Trophoblast cell (in vitro differentiated cells and primary cell): ENCODE data around the gene CACNA1G.

Source experiments
- DNase-seq, 2 donors: peaks; one replicate each; pipeline ENCODE4 v3.0.0-alpha.2; 2016
- H2AFZ ChIP-seq: 2 replicates; pipeline ENCODE4 v1.6.1; 2013; ENCODE audit warnings: low read length, moderate library complexity, mild to moderate bottlenecking; ENCODE audit not compliant: insufficient read depth, poor library complexity
- H2AK5ac ChIP-seq: 2 replicates; pipeline ENCODE4 v1.6.1; 2013; ENCODE audit warnings: mild to moderate bottlenecking, low read length
- H2BK120ac ChIP-seq: 2 replicates; pipeline ENCODE4 v1.6.1; 2013; ENCODE audit warnings: low read length, mild to moderate bottlenecking, moderate library complexity; ENCODE audit not compliant: insufficient read depth, poor library complexity
- H2BK12ac ChIP-seq: 2 replicates; pipeline ENCODE4 v1.6.1; 2013; ENCODE audit warnings: mild to moderate bottlenecking, low read length, moderate library complexity
- H2BK5ac ChIP-seq: 2 replicates; pipeline ENCODE4 v1.6.1; 2013; ENCODE audit warnings: low read length, low read depth, moderate library complexity, mild to moderate bottlenecking; ENCODE audit not compliant: poor library complexity
- H3K14ac ChIP-seq: 2 replicates; pipeline ENCODE4 v1.6.1; 2013; ENCODE audit warnings: mild to moderate bottlenecking, low read length
- H3K18ac ChIP-seq: 2 replicates; pipeline ENCODE4 v1.6.1; 2013; ENCODE audit warnings: mild to moderate bottlenecking, low read length
- H3K23ac ChIP-seq: 2 replicates; pipeline ENCODE4 v1.6.1; 2013; ENCODE audit warnings: low read length
- H3K27ac ChIP-seq: 2 replicates; pipeline ENCODE4 v1.5.1; 2013; ENCODE audit warnings: low read depth, mild to moderate bottlenecking, inconsistent platforms, low read length, moderate library complexity
- H3K27me3 ChIP-seq: 2 replicates; pipeline ENCODE4 v1.6.1; 2013; ENCODE audit warnings: inconsistent platforms, mild to moderate bottlenecking, low read length, moderate library complexity; ENCODE audit not compliant: insufficient read depth
- H3K36me3 ChIP-seq, 2 experiments: 1 replicate in 1 of 2; 2 replicates in 1 of 2; pipeline ENCODE4 v1.6.1; 2013; ENCODE audit warnings: low read length in 2 of 2, mild to moderate bottlenecking in 2 of 2, moderate library complexity in 1 of 2; ENCODE audit not compliant: insufficient read depth in 2 of 2, control insufficient read depth in 1 of 2
- H3K4ac ChIP-seq: 2 replicates; pipeline ENCODE4 v1.6.1; 2013; ENCODE audit warnings: low read depth, mild to moderate bottlenecking, low read length, moderate library complexity
- H3K4me1 ChIP-seq, 2 experiments: 1 replicate in 1 of 2; 2 replicates in 1 of 2; pipeline ENCODE4 v1.6.1; 2013; ENCODE audit warnings: low read length in 2 of 2, mild to moderate bottlenecking in 2 of 2, moderate library complexity in 1 of 2; ENCODE audit not compliant: insufficient read depth in 2 of 2, control insufficient read depth in 1 of 2
- H3K4me2 ChIP-seq: 2 replicates; pipeline ENCODE4 v1.6.1; 2013; ENCODE audit warnings: inconsistent platforms, mild to moderate bottlenecking, low read length, moderate library complexity
- H3K4me3 ChIP-seq: 2 replicates; pipeline ENCODE4 v1.5.1; 2013; ENCODE audit warnings: mild to moderate bottlenecking, low read depth, low read length, inconsistent platforms
- H3K79me1 ChIP-seq: one replicate; pipeline ENCODE4 v1.6.1; 2013; ENCODE audit warnings: low read length
- H3K79me2 ChIP-seq: 2 replicates; pipeline ENCODE4 v1.6.1; 2013; ENCODE audit warnings: low read length, mild to moderate bottlenecking; ENCODE audit not compliant: control insufficient read depth, insufficient read depth, poor library complexity
- H3K9ac ChIP-seq: 2 replicates; pipeline ENCODE4 v1.6.1; 2013; ENCODE audit warnings: mild to moderate bottlenecking, low read length
- H3K9me3 ChIP-seq: 2 replicates; pipeline ENCODE4 v1.6.1; 2013; ENCODE audit warnings: low read depth, mild to moderate bottlenecking, control low read depth, inconsistent platforms, low read length; ENCODE audit not compliant: insufficient read depth
- H4K12ac ChIP-seq: 2 replicates; pipeline ENCODE4 v1.6.1; 2013; ENCODE audit warnings: low read depth, mild to moderate bottlenecking, low read length, moderate library complexity
- H4K8ac ChIP-seq: 2 replicates; pipeline ENCODE4 v1.6.1; 2013; ENCODE audit warnings: low read depth, mild to moderate bottlenecking, low read length, moderate library complexity
- H4K91ac ChIP-seq: one replicate; pipeline ENCODE4 v1.6.1; 2013; ENCODE audit warnings: low read depth, mild to moderate bottlenecking, low read length, moderate library complexity
- WGBS: extraction: QIAGEN DNeasy Blood & Tissue Kit; methylation state at CpG from one replicate; pipeline ENCODE4 v1.1.7; 2013; ENCODE audit warnings: missing lambda C conversion rate; ENCODE audit not compliant: insufficient read length, insufficient coverage; ENCODE audit errors: extremely low coverage; 5-methylcytosine and 5-hydroxymethylcytosine counted together

CACNA1G gene

GRCh38 chr17:50665838-50666237 lies 105.3 kb downstream of the CACNA1G start:
- Histone ChIP-seq H2AFZ (no peak overlapping the region), H2BK120ac (no peak overlapping the region), H3K9me3 (no peaks in the 10 kb centered on the region), H3K4me3 (no peak overlapping the region), H3K4me1 (peaks cover 22 to 24% of the 10 kb centered on the region in 2 experiments), H3K4me2 (no peak overlapping the region), H3K9ac (no peak overlapping the region), H2BK5ac (no peak overlapping the region), H3K23ac (no peak overlapping the region), H4K12ac (no peak overlapping the region), H3K36me3 (no peaks in the 10 kb centered on the region), H3K79me1 (peaks cover 15% of the 10 kb centered on the region), H3K27me3 (no peaks in the 10 kb centered on the region), H3K27ac (no peak overlapping the region), H2AK5ac (no peak overlapping the region), H3K79me2 (peaks cover 2% of the 10 kb centered on the region), H4K8ac (no peak overlapping the region), H3K14ac (no peak overlapping the region), H4K91ac (no peak overlapping the region), H3K4ac (no peak overlapping the region), H3K18ac (no peak overlapping the region), H2BK12ac (no peak overlapping the region)
- no CpG with 5 or more reads among the region's 5 CpGs for WGBS
- no peak for DNase-seq

GRCh38 chr17:50666316-50666715 lies 105.8 kb downstream of the CACNA1G start:
- no peaks in the 10 kb centered on the region for H3K27me3 ChIP-seq
- no peak overlapping the region for H2BK120ac ChIP-seq
- H3K36me3 ChIP-seq = no peaks in the 10 kb centered on the region
- no peak for DNase-seq
- H2AK5ac ChIP-seq = no peak overlapping the region
- H3K79me1 ChIP-seq = peaks cover 10% of the 10 kb centered on the region
- H2AFZ ChIP-seq = no peak overlapping the region
- WGBS = no CpG with 5 or more reads among the region's 8 CpGs
- H3K14ac ChIP-seq = no peak overlapping the region
- no peak overlapping the region for H3K23ac ChIP-seq
- H3K18ac ChIP-seq = no peak overlapping the region
- no peak overlapping the region for H4K8ac ChIP-seq
- no peak overlapping the region for H3K27ac ChIP-seq
- no peak overlapping the region for H4K91ac ChIP-seq
- H3K4me3 ChIP-seq = no peak overlapping the region
- no peak overlapping the region for H4K12ac ChIP-seq
- H3K9me3 ChIP-seq = no peaks in the 10 kb centered on the region
- H3K9ac ChIP-seq = no peak overlapping the region
- no peak overlapping the region for H2BK5ac ChIP-seq
- no peak overlapping the region for H3K4me2 ChIP-seq
- H3K4me1 ChIP-seq = peaks cover 17 to 19% of the 10 kb centered on the region in 2 experiments
- H2BK12ac ChIP-seq = no peak overlapping the region
- no peaks in the 10 kb centered on the region for H3K79me2 ChIP-seq
- no peak overlapping the region for H3K4ac ChIP-seq

GRCh38 chr17:50667259-50668024 lies 106.9 kb downstream of the CACNA1G start:
- Histone ChIP-seq H2BK5ac (no peak overlapping the region), H4K91ac (no peak overlapping the region), H2AK5ac (no peak overlapping the region), H3K4me2 (no peak overlapping the region), H3K4ac (no peak overlapping the region), H3K9ac (no peak overlapping the region), H3K4me1 (peaks cover 9 to 10% of the 10 kb centered on the region in 2 experiments), H3K27ac (no peak overlapping the region), H2AFZ (no peak overlapping the region), H3K27me3 (no peaks in the 10 kb centered on the region), H3K79me1 (no peaks in the 10 kb centered on the region), H4K12ac (no peak overlapping the region), H3K9me3 (no peaks in the 10 kb centered on the region), H3K18ac (no peak overlapping the region), H3K4me3 (no peak overlapping the region), H3K36me3 (no peaks in the 10 kb centered on the region), H3K14ac (no peak overlapping the region), H3K79me2 (no peaks in the 10 kb centered on the region), H4K8ac (no peak overlapping the region), H2BK12ac (no peak overlapping the region), H2BK120ac (no peak overlapping the region), H3K23ac (no peak overlapping the region)
- no peak for DNase-seq
- WGBS = no CpG with 5 or more reads among the region's 14 CpGs

- H3K9me3 ChIP-seq = no peaks in the 10 kb centered on the region
- peaks cover 9 to 10% of the 10 kb centered on the region in 2 experiments for H3K4me1 ChIP-seq
- H3K27ac ChIP-seq = no peak overlapping the region
- H3K79me2 ChIP-seq = no peaks in the 10 kb centered on the region
- H3K9ac ChIP-seq = no peak overlapping the region
- no peaks in the 10 kb centered on the region for H3K79me1 ChIP-seq
- no peaks in the 10 kb centered on the region for H3K27me3 ChIP-seq
- H3K4ac ChIP-seq = no peak overlapping the region
- no peak overlapping the region for H3K4me3 ChIP-seq
- no peak for DNase-seq
- peak overlapping the region; percentile 6 for H2BK120ac ChIP-seq
- no CpG with 5 or more reads among the region's 8 CpGs for WGBS
- H2AK5ac ChIP-seq = peak overlapping the region; percentile 27
- H2BK12ac ChIP-seq = peak overlapping the region; percentile 6
- H3K36me3 ChIP-seq = no peaks in the 10 kb centered on the region
- H3K23ac ChIP-seq = no peak overlapping the region
- no peak overlapping the region for H2BK5ac ChIP-seq
- H2AFZ ChIP-seq = no peak overlapping the region
- no peak overlapping the region for H3K18ac ChIP-seq
- no peak overlapping the region for H3K4me2 ChIP-seq
- H4K91ac ChIP-seq = peak overlapping the region; percentile 20
- no peak overlapping the region for H4K12ac ChIP-seq
- no peak overlapping the region for H4K8ac ChIP-seq
- peak overlapping the region; percentile 18 for H3K14ac ChIP-seq
Measured at GRCh38 chr17:50668025-50668837, 107.7 kb downstream of the CACNA1G start.
